Parathyroid adenoma (tissue), 2 donors: ENCODE data around the gene UGT1A8.
"Not testable (repeated sequence)": the region's sequence is repeated elsewhere in the genome, so short reads cannot be mapped to it uniquely, and the experiment has no call there.

Source experiments
- H2AFZ ChIP-seq: fragments of 300-600 bp; sonication (generic); one replicate; pipeline ENCODE4 v1.7.0; 2017; ENCODE audit warnings: antibody characterized with exemption, mild to moderate bottlenecking
- H3K27ac ChIP-seq: fragments of 300-600 bp; sonication (generic); one replicate; pipeline ENCODE4 v1.7.0; 2017
- H3K27me3 ChIP-seq: fragments of 300-600 bp; sonication (generic); one replicate; pipeline ENCODE4 v1.7.0; 2017; ENCODE audit warnings: low read length; ENCODE audit not compliant: control insufficient read depth, insufficient read depth
- H3K36me3 ChIP-seq: fragments of 300-600 bp; sonication (generic); one replicate; pipeline ENCODE4 v1.7.0; 2017; ENCODE audit warnings: low read length; ENCODE audit not compliant: control insufficient read depth, insufficient read depth
- H3K4me1 ChIP-seq: fragments of 300-600 bp; sonication (generic); one replicate; pipeline ENCODE4 v1.7.0; 2017; ENCODE audit warnings: control low read depth
- H3K4me2 ChIP-seq: fragments of 300-600 bp; sonication (generic); one replicate; pipeline ENCODE4 v1.7.0; 2017; ENCODE audit warnings: low read length
- H3K4me3 ChIP-seq: fragments of 300-600 bp; sonication (generic); one replicate; pipeline ENCODE4 v1.7.0; 2017; ENCODE audit warnings: low read depth, low read length
- H3K79me2 ChIP-seq: fragments of 300-600 bp; sonication (generic); one replicate; pipeline ENCODE4 v1.7.0; 2017; ENCODE audit warnings: control low read depth
- H3K9ac ChIP-seq: fragments of 300-600 bp; sonication (generic); one replicate; pipeline ENCODE4 v1.7.0; 2017; ENCODE audit warnings: mild to moderate bottlenecking
- H3K9me3 ChIP-seq: fragments of 300-600 bp; sonication (generic); one replicate; pipeline ENCODE4 v1.7.0; 2017; ENCODE audit warnings: low read length; ENCODE audit not compliant: control insufficient read depth
- CTCF ChIP-seq: fragments of 300-600 bp; sonication (generic); IDR thresholded peaks from one replicate; pipeline ENCODE4 v1.7.0; 2017; ENCODE audit warnings: antibody characterized with exemption, mild to moderate bottlenecking
- donor health status: primary hyperparathyroidism.

UGT1A8 gene

GRCh38 chr2:233699424-233700027 is 82.1 kb downstream of the UGT1A8 start:
- Histone ChIP-seq H3K4me1 (peaks cover 5% of the 10 kb centered on the region), H3K27me3 (no peaks in the 10 kb centered on the region), H3K9me3 (no peaks in the 10 kb centered on the region), H3K4me3 (no peak overlapping the region), H3K9ac (no peak overlapping the region), H3K27ac (no peak overlapping the region), H3K36me3 (no peaks in the 10 kb centered on the region), H3K79me2 (no peaks in the 10 kb centered on the region), H3K4me2 (peak overlapping the region; percentile 20), H2AFZ (no peak overlapping the region)
- TF ChIP-seq CTCF = no peak

GRCh38 chr2:233700028-233700635 is 82.7 kb downstream of the UGT1A8 start:
- H3K4me2 ChIP-seq = peak overlapping the region; percentile 42
- H3K9ac ChIP-seq = no peak overlapping the region
- H3K9me3 ChIP-seq = no peaks in the 10 kb centered on the region
- H3K4me3 ChIP-seq = no peak overlapping the region
- no peaks in the 10 kb centered on the region for H3K36me3 ChIP-seq
- H3K27ac ChIP-seq = no peak overlapping the region
- peaks cover 5% of the 10 kb centered on the region for H3K4me1 ChIP-seq
- no peaks in the 10 kb centered on the region for H3K27me3 ChIP-seq
- H3K79me2 ChIP-seq = no peaks in the 10 kb centered on the region
- TF ChIP-seq CTCF = no peak
- H2AFZ ChIP-seq = no peak overlapping the region

- H2AFZ ChIP-seq, H3K4me2 ChIP-seq, H3K4me3 ChIP-seq, H3K9me3 ChIP-seq, H3K4me1 ChIP-seq, H3K27me3 ChIP-seq, H3K27ac ChIP-seq, H3K36me3 ChIP-seq, H3K9ac ChIP-seq, H3K79me2 ChIP-seq: not testable (repeated sequence)
These were observed 83.4 kb downstream of the UGT1A8 start for GRCh38 chr2:233700842-233701241.

GRCh38 chr2:233702238-233702637 is 84.8 kb downstream of the UGT1A8 start:
- TF ChIP-seq CTCF = no peak
- H3K4me1 ChIP-seq = peaks cover 5% of the 10 kb centered on the region
- no peak overlapping the region for H2AFZ ChIP-seq
- no peaks in the 10 kb centered on the region for H3K9me3 ChIP-seq
- no peaks in the 10 kb centered on the region for H3K36me3 ChIP-seq
- H3K79me2 ChIP-seq = no peaks in the 10 kb centered on the region
- no peaks in the 10 kb centered on the region for H3K27me3 ChIP-seq
- no peak overlapping the region for H3K4me3 ChIP-seq
- no peak overlapping the region for H3K27ac ChIP-seq
- no peak overlapping the region for H3K9ac ChIP-seq
- no peak overlapping the region for H3K4me2 ChIP-seq

GRCh38 chr2:233705911-233706506 is 88.6 kb downstream of the UGT1A8 start:
- H3K9me3 ChIP-seq = no peaks in the 10 kb centered on the region
- H3K79me2 ChIP-seq = no peaks in the 10 kb centered on the region
- H3K9ac ChIP-seq = no peak overlapping the region
- peak overlapping the region; percentile 18 for H3K4me2 ChIP-seq
- no peaks in the 10 kb centered on the region for H3K36me3 ChIP-seq
- no peak for TF ChIP-seq CTCF
- no peak overlapping the region for H3K27ac ChIP-seq
- H3K4me3 ChIP-seq = no peak overlapping the region
- no peaks in the 10 kb centered on the region for H3K27me3 ChIP-seq
- no peaks in the 10 kb centered on the region for H3K4me1 ChIP-seq
- no peak overlapping the region for H2AFZ ChIP-seq
